Measurements from ENCODE around the gene GRIK1. TPM values are rescaled to one million over a fixed set of nuclear protein-coding genes. Genes with fewer than 3 reads are reported as not detected.
"Not testable (repeated sequence)": the region's sequence is repeated elsewhere in the genome, so short reads cannot be mapped to it uniquely, and the experiment has no call there.

The GRIK1 gene
- total RNA-seq, 4 donors from 2014 or later, result not detected

DNA sequence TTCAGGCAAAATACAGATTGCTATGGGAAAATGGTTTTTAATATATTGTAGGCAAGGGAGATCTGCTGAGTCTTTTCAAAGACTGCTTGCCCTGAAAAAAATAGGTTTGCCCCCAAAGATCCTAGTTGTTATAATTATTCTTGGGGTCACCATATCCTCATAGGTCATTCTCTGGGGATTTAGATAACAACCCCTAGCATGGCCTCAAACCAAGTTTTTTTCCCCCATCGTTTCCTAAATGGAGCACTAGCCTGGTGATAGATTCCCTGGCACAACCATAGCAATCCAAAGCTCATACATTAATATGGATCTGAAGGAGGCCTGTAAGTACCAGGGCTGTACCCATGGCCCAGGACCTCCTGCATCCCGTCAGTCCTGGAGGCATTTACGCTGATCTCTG is 325.9 kb downstream of the GRIK1 start:
- no peak for TF ChIP-seq EP300 (IDR thresholded peaks at IDR 0.05; ENCODE audit: low read depth)
- no peak for TF ChIP-seq POLR2A (IDR thresholded peaks at IDR 0.05)
- TF ChIP-seq, protein P1, sequence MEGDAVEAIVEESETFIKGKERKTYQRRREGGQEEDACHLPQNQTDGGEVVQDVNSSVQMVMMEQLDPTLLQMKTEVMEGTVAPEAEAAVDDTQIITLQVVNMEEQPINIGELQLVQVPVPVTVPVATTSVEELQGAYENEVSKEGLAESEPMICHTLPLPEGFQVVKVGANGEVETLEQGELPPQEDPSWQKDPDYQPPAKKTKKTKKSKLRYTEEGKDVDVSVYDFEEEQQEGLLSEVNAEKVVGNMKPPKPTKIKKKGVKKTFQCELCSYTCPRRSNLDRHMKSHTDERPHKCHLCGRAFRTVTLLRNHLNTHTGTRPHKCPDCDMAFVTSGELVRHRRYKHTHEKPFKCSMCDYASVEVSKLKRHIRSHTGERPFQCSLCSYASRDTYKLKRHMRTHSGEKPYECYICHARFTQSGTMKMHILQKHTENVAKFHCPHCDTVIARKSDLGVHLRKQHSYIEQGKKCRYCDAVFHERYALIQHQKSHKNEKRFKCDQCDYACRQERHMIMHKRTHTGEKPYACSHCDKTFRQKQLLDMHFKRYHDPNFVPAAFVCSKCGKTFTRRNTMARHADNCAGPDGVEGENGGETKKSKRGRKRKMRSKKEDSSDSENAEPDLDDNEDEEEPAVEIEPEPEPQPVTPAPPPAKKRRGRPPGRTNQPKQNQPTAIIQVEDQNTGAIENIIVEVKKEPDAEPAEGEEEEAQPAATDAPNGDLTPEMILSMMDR (IDR thresholded peaks at IDR 0.05), result no peak
- TF ChIP-seq POLR2AphosphoS5 (IDR thresholded peaks at IDR 0.05), result no peak
- Histone ChIP-seq H3K27ac (no peak overlapping the region), H3K4me3 (no peak overlapping the region), H3K9me3 (no peaks in the 10 kb centered on the region), H3K4me1 (no peaks in the 10 kb centered on the region), H3K27me3 (no peaks in the 10 kb centered on the region), H3K36me3 (no peaks in the 10 kb centered on the region)
- intact Hi-C loops (cut with DNase I; ENCODE audit: low total_unique reads) (no loop called here), in situ Hi-C loops (cut with MboI; ENCODE audit: low pct_ligation_motif_present in 1 of 4, low pct_unique_long_range_greater_than_20kb in 1 of 4, low sequenced_read_pairs in 3 of 4) (no loop called here)
- 80 to 89% methylated on average over 3 of the region's 3 CpGs for WGBS, 2 donors (ENCODE audit: low coverage in 1 of 2)
- DNase-seq, result no peak

DNA sequence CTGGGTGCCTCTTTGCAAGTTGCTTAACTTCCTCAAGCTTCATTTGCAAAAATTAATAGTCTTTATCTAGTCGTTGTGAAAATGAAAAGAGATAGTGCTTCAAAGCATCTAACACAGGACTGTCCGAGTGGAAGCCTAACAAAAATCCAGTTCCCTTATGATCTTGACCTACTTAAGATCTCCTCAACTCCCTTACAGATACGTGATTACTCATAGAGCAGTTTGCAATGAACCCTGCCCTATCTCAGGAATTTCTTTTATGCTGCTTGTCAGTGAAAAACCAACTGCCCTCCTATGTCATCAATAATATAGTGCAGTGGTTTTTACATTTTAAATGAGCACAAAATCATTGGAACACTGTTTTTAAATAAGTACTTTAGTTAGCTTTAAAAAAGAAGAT is 326.8 kb downstream of the GRIK1 start:
- H3K27ac ChIP-seq, result no peak overlapping the region
- intact Hi-C loops (cut with DNase I; ENCODE audit: low total_unique reads), result no loop called here

DNA sequence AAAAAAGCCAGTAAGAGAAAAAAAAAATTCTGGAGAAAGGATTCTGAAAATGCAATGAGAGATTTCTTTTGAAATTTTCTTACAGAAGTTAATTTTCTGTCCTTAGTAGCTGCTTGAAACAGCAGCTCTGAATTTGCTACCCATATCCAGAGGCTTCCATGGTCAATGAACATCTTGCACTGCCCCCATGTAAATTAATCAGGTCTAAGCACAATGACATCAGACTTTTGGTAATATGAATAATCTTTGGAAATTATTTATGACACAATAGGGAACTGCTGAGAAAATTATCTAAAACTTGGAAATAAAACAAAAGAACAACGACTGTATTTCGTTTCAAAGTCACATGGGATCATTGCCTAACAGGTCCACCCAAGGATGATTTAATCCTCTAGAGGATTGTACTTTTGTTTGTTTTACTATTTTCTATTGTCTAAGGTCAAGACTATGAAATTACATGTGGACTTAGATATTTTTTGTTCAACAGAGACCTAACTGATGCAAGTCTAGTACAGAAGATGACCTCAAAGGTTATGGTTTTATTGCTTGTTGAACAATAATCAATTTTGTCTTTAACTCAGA is 328.9 kb downstream of the GRIK1 start:
- in situ Hi-C loops (cut with MboI; ENCODE audit: low pct_ligation_motif_present in 1 of 4, low pct_unique_long_range_greater_than_20kb in 1 of 4, low sequenced_read_pairs in 3 of 4), result no loop called here
- H3K27me3 ChIP-seq, result no peaks in the 10 kb centered on the region
- TF ChIP-seq POLR2A (IDR thresholded peaks at IDR 0.05) (no peak), POLR2AphosphoS5 (IDR thresholded peaks at IDR 0.05) (no peak), EP300 (IDR thresholded peaks at IDR 0.05; ENCODE audit: low read depth) (no peak)
- TF ChIP-seq, protein P1 (IDR thresholded peaks at IDR 0.05), result no peak
- H3K27ac ChIP-seq, result no peak overlapping the region
- DNase-seq, result no peak
- H3K9me3 ChIP-seq, result no peaks in the 10 kb centered on the region
- intact Hi-C loops (cut with DNase I; ENCODE audit: low total_unique reads), result no loop called here
- 50 to 68% methylated on average over 2 of the region's 2 CpGs for WGBS, 2 donors (ENCODE audit: low coverage in 1 of 2)
- H3K4me3 ChIP-seq, result no peak overlapping the region
- no peaks in the 10 kb centered on the region for H3K4me1 ChIP-seq
- no peaks in the 10 kb centered on the region for H3K36me3 ChIP-seq

More for the DNA sequence above, 326.8 kb downstream of the GRIK1 start:
- DNase-seq, result no peak
- no peak overlapping the region for H3K4me3 ChIP-seq
- H3K4me1 ChIP-seq, result no peaks in the 10 kb centered on the region
- no peaks in the 10 kb centered on the region for H3K9me3 ChIP-seq
- TF ChIP-seq, protein P1 (IDR thresholded peaks at IDR 0.05), result no peak
- TF ChIP-seq POLR2AphosphoS5 (IDR thresholded peaks at IDR 0.05), result no peak
- WGBS, 2 donors (ENCODE audit: low coverage in 1 of 2), result 38 to 53% methylated on average over 3 of the region's 3 CpGs
- H3K36me3 ChIP-seq, result no peaks in the 10 kb centered on the region
- in situ Hi-C loops (cut with MboI; ENCODE audit: low pct_ligation_motif_present in 1 of 4, low pct_unique_long_range_greater_than_20kb in 1 of 4, low sequenced_read_pairs in 3 of 4), result no loop called here
- no peaks in the 10 kb centered on the region for H3K27me3 ChIP-seq

DNA sequence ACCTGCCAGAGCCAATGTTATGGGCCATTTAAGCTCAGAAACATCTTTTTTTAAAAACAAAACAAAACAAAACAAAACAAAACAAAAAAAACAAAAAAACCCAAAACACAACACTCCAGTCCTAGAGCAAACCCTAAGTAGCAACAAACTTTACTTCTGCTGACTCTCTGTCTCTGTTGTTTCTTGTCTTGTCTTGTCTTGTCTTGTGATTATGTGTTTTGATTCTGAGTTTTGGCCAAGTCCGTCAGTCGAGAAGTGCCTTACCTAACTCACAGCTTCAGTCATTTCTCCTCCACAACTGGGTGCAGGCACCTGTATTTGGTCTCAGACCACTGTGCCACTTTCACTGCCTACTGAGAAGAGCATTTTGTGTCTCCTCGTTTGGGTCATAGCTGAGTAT is 333.2 kb downstream of the GRIK1 start:
- in situ Hi-C loops (cut with MboI; ENCODE audit: low pct_ligation_motif_present in 1 of 4, low pct_unique_long_range_greater_than_20kb in 1 of 4, low sequenced_read_pairs in 3 of 4), result no loop called here

DNA sequence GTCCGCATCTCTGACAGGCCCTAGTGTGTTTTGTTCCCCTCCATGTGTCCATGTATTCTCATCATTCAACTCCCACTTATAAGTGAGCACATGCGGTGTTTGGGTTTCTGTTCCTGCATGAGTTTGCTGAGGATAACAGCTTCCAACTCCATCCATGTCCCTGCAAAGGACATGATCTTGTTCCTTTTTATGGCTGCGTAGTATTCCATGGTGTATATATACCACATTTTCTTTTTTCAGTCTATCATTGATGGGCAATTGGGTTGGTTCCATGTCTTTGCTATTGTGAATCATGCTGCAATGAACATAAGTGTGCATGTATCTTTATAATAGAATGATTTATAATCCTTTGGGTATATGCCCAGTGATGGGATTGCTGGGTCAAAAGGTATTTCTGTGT is 334.6 kb downstream of the GRIK1 start:
- H3K9me3 ChIP-seq; in situ Hi-C loops (cut with MboI; ENCODE audit: low pct_ligation_motif_present in 1 of 4, low pct_unique_long_range_greater_than_20kb in 1 of 4, low sequenced_read_pairs in 3 of 4); H3K4me3 ChIP-seq; H3K27me3 ChIP-seq; H3K27ac ChIP-seq; DNase-seq; intact Hi-C loops (cut with DNase I; ENCODE audit: low total_unique reads); H3K36me3 ChIP-seq; H3K4me1 ChIP-seq: not testable (repeated sequence)
- 50 to 69% methylated on average over 1 to 3 of the region's 3 CpGs for WGBS, 2 donors (ENCODE audit: low coverage in 1 of 2)

More for the DNA sequence above, 333.2 kb downstream of the GRIK1 start:
- H3K36me3 ChIP-seq, result no peaks in the 10 kb centered on the region
- no peaks in the 10 kb centered on the region for H3K4me1 ChIP-seq
- H3K9me3 ChIP-seq, result no peaks in the 10 kb centered on the region
- no peaks in the 10 kb centered on the region for H3K27me3 ChIP-seq
- H3K4me3 ChIP-seq, result no peak overlapping the region
- TF ChIP-seq EP300 (IDR thresholded peaks at IDR 0.05; ENCODE audit: low read depth) (no peak), POLR2A (IDR thresholded peaks at IDR 0.05) (no peak), POLR2AphosphoS5 (IDR thresholded peaks at IDR 0.05) (no peak)
- TF ChIP-seq, protein P1 (IDR thresholded peaks at IDR 0.05), result no peak
- intact Hi-C loops (cut with DNase I; ENCODE audit: low total_unique reads), result no loop called here
- H3K27ac ChIP-seq, result no peak overlapping the region
- no peak for DNase-seq
- WGBS, 2 donors (ENCODE audit: low coverage in 1 of 2), result 83 to 91% methylated on average over 2 to 3 of the region's 3 CpGs
